NCI-H128 (cell line): ENCODE measurements around the gene FOXA3.

ENCODE experiments used
- DNase-seq: peaks from one replicate; lab custom pipeline; 2025; ENCODE audit not compliant: unreplicated experiment; lab: John Stamatoyannopoulos, UW

The FOXA3 gene

DNA sequence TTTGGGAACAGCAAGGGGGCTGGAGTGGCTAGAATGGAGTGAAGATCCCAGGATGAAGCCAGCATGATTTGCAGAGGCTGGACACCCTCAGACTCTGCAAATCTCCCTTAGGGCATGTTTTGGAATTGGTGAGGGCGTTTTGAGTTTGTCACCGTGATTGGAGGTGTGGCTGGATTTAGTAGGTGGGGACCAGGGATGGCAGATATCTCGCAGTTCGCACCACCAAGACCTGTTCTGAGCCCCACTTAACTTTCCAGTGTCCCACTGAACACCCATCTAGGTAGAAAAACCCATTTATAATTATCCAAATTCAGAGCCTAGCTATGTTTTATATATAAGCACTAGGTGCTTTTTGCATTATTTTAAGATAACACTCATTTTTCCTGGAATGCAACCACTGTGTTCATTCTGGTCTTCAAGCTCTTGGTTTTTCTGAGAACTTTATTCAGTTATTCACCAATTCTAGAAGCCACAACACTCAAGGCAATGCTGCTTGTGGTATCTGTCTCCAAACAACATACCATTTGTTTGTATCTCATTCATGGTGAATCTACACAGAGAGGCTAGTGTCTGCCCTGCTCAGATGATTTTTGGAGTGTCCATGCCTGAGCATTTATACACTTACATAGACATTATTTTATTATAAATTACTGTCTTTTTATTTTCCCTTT, 53.4 kb downstream of the FOXA3 start:
- DNase-seq = no peak

DNA sequence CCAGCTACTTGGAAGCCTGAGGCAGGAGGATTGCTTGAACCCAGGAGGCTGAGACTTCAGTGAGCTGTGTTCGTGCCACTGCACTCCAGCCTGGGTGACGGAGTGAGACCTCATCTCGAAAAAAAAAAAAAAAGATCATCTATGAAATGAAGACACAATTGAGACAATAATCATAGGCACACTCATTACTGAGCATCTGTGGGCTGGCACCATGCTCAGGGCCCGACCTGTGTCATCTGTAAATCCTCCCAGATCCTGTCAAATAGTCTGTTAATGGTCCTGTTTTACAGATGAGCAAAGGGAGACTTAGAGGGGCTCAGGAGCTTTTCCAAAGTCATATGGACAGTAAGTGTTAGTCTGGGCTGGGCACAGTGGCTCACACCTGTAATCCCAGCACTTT, 54.6 kb downstream of the FOXA3 start:
- no peak for DNase-seq

DNA sequence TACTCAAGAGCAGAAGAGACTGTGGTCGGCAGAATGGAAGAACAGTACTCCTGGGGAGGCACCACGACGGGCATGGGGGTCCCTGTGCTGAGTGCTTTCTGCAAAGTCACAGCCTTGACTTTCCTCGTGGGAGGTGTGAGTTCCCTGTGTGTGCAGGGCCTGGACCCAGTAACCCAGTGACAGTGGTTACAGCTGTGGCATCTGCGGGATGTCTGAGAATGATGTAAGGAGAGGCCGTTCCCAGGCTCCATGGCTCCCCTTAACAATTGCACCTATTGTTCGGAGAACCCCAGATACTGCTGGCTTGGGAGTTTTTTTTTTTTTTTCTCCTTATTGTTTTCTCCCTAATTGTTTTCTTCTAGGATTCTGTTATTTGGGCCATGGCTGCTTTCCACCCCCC, 55.6 kb downstream of the FOXA3 start:
- DNase-seq = no peak

DNA sequence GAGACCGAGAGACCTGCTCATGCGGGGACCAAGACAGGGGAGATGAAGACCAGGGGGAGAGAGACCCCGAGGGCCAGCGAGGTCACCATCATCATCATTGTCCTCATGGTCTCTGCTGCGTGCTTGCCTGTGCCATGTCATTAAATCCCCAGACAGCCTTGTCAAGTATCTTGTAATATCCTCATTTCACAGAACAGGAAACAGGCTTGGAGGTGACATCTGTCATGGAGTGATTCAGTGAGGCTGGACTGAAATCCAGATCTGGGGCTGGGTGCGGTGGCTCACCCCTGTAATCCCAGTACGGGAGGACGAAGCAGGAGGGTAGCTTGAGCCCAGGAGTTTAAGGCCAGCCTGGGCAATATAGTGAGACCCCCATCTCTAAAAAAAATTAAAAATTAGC, 56.3 kb downstream of the FOXA3 start:
- no peak for DNase-seq

DNA sequence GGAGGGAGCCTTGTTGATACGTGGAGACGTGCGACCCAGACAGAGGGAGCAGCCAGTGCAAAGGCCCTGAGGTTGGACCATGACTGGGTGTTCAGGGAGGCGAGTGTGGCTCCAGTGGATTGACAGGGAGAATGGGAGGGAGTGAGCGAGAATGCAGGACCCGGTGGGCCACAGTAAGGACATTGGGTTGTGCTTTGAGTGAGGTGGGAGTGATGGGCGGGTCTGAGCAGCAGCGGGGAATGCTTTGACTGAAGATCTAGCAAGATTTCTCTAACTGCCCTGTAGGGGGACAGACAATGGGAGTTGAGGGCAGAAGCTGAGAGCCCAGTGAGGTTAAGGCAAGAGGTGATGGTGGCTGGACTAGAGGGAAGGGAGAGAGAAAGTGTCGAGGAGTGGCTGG, 58.2 kb downstream of the FOXA3 start:
- DNase-seq = no peak
